Neural cell (in vitro differentiated cells): ENCODE measurements around the gene OR2A2. TPM values are rescaled to one million over a fixed set of nuclear protein-coding genes. Genes with fewer than 3 reads are reported as not detected.

Experiments used
- H2AFZ ChIP-seq: fragments of 200-600, 300-800 bp; sonication (generic), shearing (Covaris generic); 2 replicates; pipeline ENCODE4 v1.6.0; 2014; ENCODE audit warnings: low read depth, mild to moderate bottlenecking, antibody characterized with exemption, low read length, moderate library complexity
- H3F3A ChIP-seq: fragments of 200-600 bp; shearing (Covaris generic); 2 replicates; pipeline ENCODE4 v1.6.1; 2016; ENCODE audit warnings: mild to moderate bottlenecking, moderate library complexity, mixed read lengths, antibody characterized with exemption, low read length; ENCODE audit not compliant: insufficient read depth, poor library complexity, severe bottlenecking
- H3K27ac ChIP-seq: fragments of 200-600, 300-800 bp; sonication (generic), shearing (Covaris generic); 2 replicates; pipeline ENCODE4 v1.5.1; 2014; ENCODE audit warnings: mild to moderate bottlenecking, low read length, moderate library complexity
- H3K27me3 ChIP-seq: fragments of 300-800, 200-600 bp; sonication (generic), shearing (Covaris generic); 2 replicates; pipeline ENCODE4 v1.6.0; 2014; ENCODE audit warnings: mild to moderate bottlenecking, low read depth, low read length, moderate library complexity; ENCODE audit not compliant: insufficient read depth
- H3K36me3 ChIP-seq: fragments of 300-800, 200-600 bp; sonication (generic), shearing (Covaris generic); 2 replicates; pipeline ENCODE4 v1.5.1; 2014; ENCODE audit warnings: mild to moderate bottlenecking, antibody characterized with exemption, low read length, moderate library complexity; ENCODE audit not compliant: insufficient read depth
- H3K4me2 ChIP-seq: fragments of 300-800, 200-600 bp; sonication (generic), shearing (Covaris generic); 2 replicates; pipeline ENCODE4 v1.6.0; 2014; ENCODE audit warnings: mild to moderate bottlenecking, low read length
- H3K4me3 ChIP-seq: fragments of 300-800, 200-600 bp; sonication (generic), shearing (Covaris generic); 2 replicates; pipeline ENCODE4 v1.5.1; 2014; ENCODE audit warnings: mild to moderate bottlenecking, low read length, moderate library complexity
- H3K79me2 ChIP-seq: fragments of 200-600 bp; shearing (Covaris generic); replicated peaks from 2 replicates; pipeline ENCODE4 v1.6.0; 2014; ENCODE audit warnings: mild to moderate bottlenecking, low read length, moderate library complexity; ENCODE audit not compliant: insufficient read depth
- H3K9ac ChIP-seq: fragments of 300-800, 200-600 bp; sonication (generic), shearing (Covaris generic); 2 replicates; pipeline ENCODE4 v1.6.1; 2016; ENCODE audit warnings: mild to moderate bottlenecking, low read length, mixed read lengths
- H3K9me2 ChIP-seq: fragments of 200-600 bp; shearing (Covaris generic); 2 replicates; pipeline ENCODE4 v1.6.1; 2016; ENCODE audit warnings: mild to moderate bottlenecking, low read length, mixed read lengths; ENCODE audit not compliant: insufficient read depth
- H3K9me3 ChIP-seq: fragments of 200-600, 300-800 bp; sonication (generic), shearing (Covaris generic); 2 replicates; pipeline ENCODE4 v1.6.1; 2016; ENCODE audit warnings: mild to moderate bottlenecking, mixed run types, low read length, moderate library complexity, mixed read lengths
- H4K20me1 ChIP-seq: fragments of 200-600 bp; shearing (Covaris generic); 2 replicates; pipeline ENCODE4 v1.6.1; 2016; ENCODE audit warnings: mild to moderate bottlenecking, mixed run types; ENCODE audit not compliant: insufficient read depth
- CTCF ChIP-seq: fragments of 450-650 bp; IDR thresholded peaks from 2 replicates; pipeline ENCODE4 v1.5.1; 2014; ENCODE audit warnings: antibody characterized with exemption, mild to moderate bottlenecking, moderate library complexity; ENCODE audit not compliant: poor library complexity, severe bottlenecking
- MXI1 ChIP-seq: fragments of 450-650 bp; conservative IDR thresholded peaks from 2 replicates; pipeline ENCODE4 v1.6.1; 2014; ENCODE audit warnings: antibody characterized with exemption, mild to moderate bottlenecking; ENCODE audit not compliant: poor library complexity, severe bottlenecking
- polyA plus RNA-seq: library from polyadenylated mRNA; depleted of rRNA; stranded (reverse); fragments of >200 nt; gene quantifications from 2 replicates; pipeline ENCODE4 v1.2.3, GENCODE V29; 2014
- small RNA-seq, 3 experiments: library from RNA; depleted of rRNA; stranded (forward); fragments of <200 nt; gene quantifications; one replicate each; pipeline ENCODE3, GENCODE V24; 2012

The OR2A2 gene
- polyA plus RNA-seq, 1 donor from 2014 or later: not detected

- no peak overlapping the region for H2AFZ ChIP-seq
- H3K9me2 ChIP-seq: no peaks in the 10 kb centered on the region
- H3F3A ChIP-seq: no peaks in the 10 kb centered on the region
- no peaks in the 10 kb centered on the region for H4K20me1 ChIP-seq
- no peak overlapping the region for H3K27ac ChIP-seq
- H3K4me3 ChIP-seq: no peak overlapping the region
- TF ChIP-seq CTCF (no peak), MXI1 (no peak)
- H3K4me2 ChIP-seq: no peak overlapping the region
- H3K36me3 ChIP-seq: no peaks in the 10 kb centered on the region
- H3K9me3 ChIP-seq: no peaks in the 10 kb centered on the region
- no peaks in the 10 kb centered on the region for H3K79me2 ChIP-seq
- H3K9ac ChIP-seq: no peak overlapping the region
- no peaks in the 10 kb centered on the region for H3K27me3 ChIP-seq
These were observed 49.5 kb downstream of the OR2A2 start for GRCh38 chr7:144158861-144159260.

Small RNA genes lying within 50 kb of the gene (small RNA-seq; reads per million reads assigned to genes)
- 0 reads per million in 3 experiments for gene OR2A41P

Other genes starting within 250 kb of the OR2A2 start
- 172 and 182 TPM in 2 replicates for gene TCAF1, start 207.4 kb upstream of the OR2A2 start, polyA plus RNA-seq
- not detected in 2 replicates for gene OR2F2, start 174.3 kb upstream of the OR2A2 start, polyA plus RNA-seq
- gene OR2F1, start 154.7 kb upstream of the OR2A2 start, polyA plus RNA-seq: 0.36 TPM in 1 of 2 replicates, not detected in the other
- gene OR6B1, start 109.3 kb upstream of the OR2A2 start, polyA plus RNA-seq: not detected in 2 replicates
- not detected in 2 replicates for gene OR2A5, start 60.6 kb upstream of the OR2A2 start, polyA plus RNA-seq
- gene OR2A25, start 39.8 kb upstream of the OR2A2 start, polyA plus RNA-seq: not detected in 2 replicates
- gene OR2A12, start 23.3 kb upstream of the OR2A2 start, polyA plus RNA-seq: not detected in 2 replicates
- gene OR2A14, start 13.6 kb downstream of the OR2A2 start, polyA plus RNA-seq: not detected in 2 replicates
- not detected in 2 replicates for gene CTAGE4, start 73.9 kb downstream of the OR2A2 start, polyA plus RNA-seq
- gene ARHGEF35, start 86.2 kb downstream of the OR2A2 start, polyA plus RNA-seq: not detected in 2 replicates
- not detected in 2 replicates for gene OR2A42, start 130.0 kb downstream of the OR2A2 start, polyA plus RNA-seq
- gene OR2A7, start 155.2 kb downstream of the OR2A2 start, polyA plus RNA-seq: not detected in 2 replicates
- gene CTAGE8, start 159.7 kb downstream of the OR2A2 start, polyA plus RNA-seq: not detected in 2 replicates
- not detected in 2 replicates for gene OR2A1, start 202.8 kb downstream of the OR2A2 start, polyA plus RNA-seq
- not detected in 2 replicates for gene ARHGEF5, start 245.8 kb downstream of the OR2A2 start, polyA plus RNA-seq